ENCODE data around the gene RGS18.
A peak's percentile ranks its signal among the peaks of the same experiment; 100 is the strongest.
"Not testable (repeated sequence)": the region's sequence is repeated elsewhere in the genome, so short reads cannot be mapped to it uniquely, and the experiment has no call there.

RGS18 gene

GRCh38 chr1:192167911-192168700, 9.8 kb downstream of the RGS18 start:
- no peak for DNase-seq

DNA sequence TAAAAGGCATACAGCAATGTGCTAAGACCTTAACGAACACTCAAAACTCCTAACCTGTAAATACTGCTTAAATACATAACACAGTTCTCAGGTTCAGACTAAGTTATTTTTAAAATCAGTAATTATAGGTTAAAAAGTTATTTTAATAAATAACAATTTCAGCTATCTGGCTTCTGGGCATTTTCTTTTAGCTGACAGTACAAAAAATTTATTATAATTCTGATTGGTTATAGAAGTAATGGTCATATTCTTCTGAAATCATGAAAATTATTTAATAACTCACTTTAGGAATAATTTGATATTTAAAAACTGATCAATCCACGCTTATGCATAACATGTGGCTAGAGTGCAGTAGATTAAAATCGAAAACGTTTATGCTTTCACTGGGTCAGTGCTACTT, 10.7 kb downstream of the RGS18 start:
- DNase-seq: no peak

GRCh38 chr1:192170196-192170984, 12.1 kb downstream of the RGS18 start:
- DNase-seq: no peak

- DNase-seq: no peak
Measured at GRCh38 chr1:192171123-192171522, 12.9 kb downstream of the RGS18 start.

- DNase-seq: no peak
Measured at GRCh38 chr1:192175971-192176370, 17.7 kb downstream of the RGS18 start.

- DNase-seq: no peak
Measured at GRCh38 chr1:192183788-192184187, 25.5 kb downstream of the RGS18 start.

GRCh38 chr1:192186197-192186596, 27.9 kb downstream of the RGS18 start:
- DNase-seq: no peak

DNA sequence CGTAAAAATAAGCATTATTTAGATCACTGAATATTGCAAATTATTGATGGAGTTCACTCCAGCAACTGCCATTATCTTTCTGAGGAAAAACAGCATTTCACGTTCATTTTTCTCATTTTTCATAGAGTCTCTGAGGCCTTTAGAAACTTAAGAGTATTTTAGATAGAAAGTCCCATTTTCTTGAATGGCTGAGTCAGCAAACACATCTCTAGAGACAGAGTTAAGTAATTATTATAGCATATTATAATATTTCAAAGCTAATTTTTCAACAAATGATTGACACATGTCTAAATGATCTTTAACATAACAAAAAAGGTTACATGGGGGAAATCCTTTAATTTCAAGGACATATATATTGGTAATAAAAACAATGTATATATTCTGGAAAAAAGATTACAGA, 31.8 kb downstream of the RGS18 start:
- no peak for DNase-seq

DNA sequence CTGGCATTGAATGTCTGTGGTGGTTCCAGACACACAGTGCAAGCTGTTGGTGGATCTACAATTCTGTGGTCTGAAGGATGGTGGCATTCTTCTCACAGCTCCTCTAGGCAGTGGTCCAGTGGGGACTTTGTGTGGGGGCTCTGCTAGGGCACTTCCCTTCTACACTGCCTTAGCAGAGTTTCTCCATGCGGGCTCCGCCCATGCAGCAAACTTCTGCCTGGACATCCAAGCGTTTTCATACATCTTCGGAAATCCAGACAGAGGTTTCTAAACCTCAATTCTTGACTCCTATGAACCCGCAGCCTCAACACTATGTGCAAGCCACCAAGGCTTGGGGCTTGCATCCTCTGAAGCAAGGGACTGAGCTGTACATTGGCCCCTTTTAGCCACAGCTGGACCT, 43.0 kb downstream of the RGS18 start:
- DNase-seq: no peak

DNA sequence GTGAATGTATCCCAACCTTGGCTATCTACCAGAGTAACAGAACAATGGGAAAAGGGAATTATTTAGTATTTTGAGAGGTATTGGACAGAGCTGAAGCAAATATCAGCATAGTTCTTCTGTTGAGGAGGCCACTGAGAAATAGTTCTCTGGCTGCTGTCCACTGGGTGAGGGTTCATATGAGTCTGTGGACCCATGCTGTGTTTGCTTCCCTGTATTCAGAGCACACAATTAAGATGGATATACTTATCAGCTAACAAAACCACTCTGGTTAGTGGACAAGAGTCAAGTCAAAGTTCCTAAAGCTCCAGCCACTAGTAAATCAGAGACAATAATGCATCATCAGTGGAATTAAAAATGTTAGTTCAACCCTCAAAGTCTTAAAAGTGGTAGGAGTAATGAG, 66.1 kb downstream of the RGS18 start:
- DNase-seq: no peak

- peak in 1 of 2 experiments; percentile 6 for DNase-seq
Measured at GRCh38 chr1:192224846-192225245, 66.6 kb downstream of the RGS18 start.

GRCh38 chr1:192225266-192225665, 67.0 kb downstream of the RGS18 start:
- DNase-seq: no peak

GRCh38 chr1:192225703-192226102, 67.4 kb downstream of the RGS18 start:
- no peak for DNase-seq

DNA sequence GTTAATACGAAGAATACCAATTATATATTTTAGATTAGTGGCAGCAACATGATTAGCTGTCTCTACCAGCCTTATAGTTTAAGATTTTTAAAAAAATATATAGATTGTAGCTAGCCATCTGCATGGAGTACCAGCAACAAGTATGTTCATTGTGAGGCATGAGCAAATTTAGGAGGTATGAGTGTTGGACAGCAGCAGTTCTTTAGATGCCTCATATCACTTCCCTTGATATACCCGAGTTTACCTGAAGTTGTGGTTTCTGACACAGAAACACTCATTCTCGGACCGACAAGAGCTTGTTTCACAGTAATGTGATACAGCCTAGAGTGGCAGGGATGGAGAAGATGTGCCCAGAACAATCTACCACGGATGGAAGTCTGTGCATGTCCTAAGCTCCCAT, 69.1 kb downstream of the RGS18 start:
- no peak for DNase-seq

DNA sequence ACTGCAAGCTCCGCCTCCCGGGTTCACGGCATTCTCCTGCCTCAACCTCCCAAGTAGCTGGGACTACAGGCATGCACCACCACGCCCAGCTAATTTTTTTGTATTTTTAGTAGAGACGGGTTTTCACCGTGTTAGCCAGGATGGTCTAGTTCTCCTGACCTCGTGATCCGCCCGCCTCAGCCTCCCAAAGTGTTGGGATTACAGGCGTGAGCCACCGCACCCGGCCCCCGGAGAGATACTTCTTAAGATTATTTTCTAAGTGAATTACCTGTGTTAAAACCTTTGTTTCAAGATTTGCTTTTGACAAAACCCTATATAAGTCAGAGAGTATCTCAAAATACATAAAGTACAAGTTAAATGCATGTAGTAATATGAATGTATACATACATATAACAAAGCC, 69.7 kb downstream of the RGS18 start:
- DNase-seq: not testable (repeated sequence)

- no peak for DNase-seq
Measured at GRCh38 chr1:192232817-192233417, 74.7 kb downstream of the RGS18 start.

- no peak for DNase-seq
Measured at GRCh38 chr1:192235127-192235526, 76.9 kb downstream of the RGS18 start.
